SHP77 (cell line): ENCODE data around the gene MYCT1.

ENCODE experiments used
- DNase-seq, 2 experiments: peaks; one replicate each; lab custom pipeline; 2025; lab: John Stamatoyannopoulos, UW

Gene MYCT1

GRCh38 chr6:152723398-152723797, 25.7 kb downstream of the MYCT1 start:
- DNase-seq: no peak

- no peak for DNase-seq
Observed at GRCh38 chr6:152726313-152726712, 28.6 kb downstream of the MYCT1 start.

- DNase-seq: peak in 1 of 2 experiments; percentile 12
Observed at GRCh38 chr6:152727507-152727906, 29.8 kb downstream of the MYCT1 start.

GRCh38 chr6:152734630-152735029, 36.9 kb downstream of the MYCT1 start:
- no peak for DNase-seq

GRCh38 chr6:152736687-152737273, 39.1 kb downstream of the MYCT1 start:
- DNase-seq: no peak

- DNase-seq: no peak
Observed at GRCh38 chr6:152745509-152746171, 47.9 kb downstream of the MYCT1 start.

GRCh38 chr6:152746172-152746553, 48.5 kb downstream of the MYCT1 start:
- DNase-seq: no peak

GRCh38 chr6:152748843-152749242, 51.1 kb downstream of the MYCT1 start:
- DNase-seq: no peak

GRCh38 chr6:152749336-152749735, 51.6 kb downstream of the MYCT1 start:
- no peak for DNase-seq

- DNase-seq: no peak
Observed at GRCh38 chr6:152750694-152751093, 53.0 kb downstream of the MYCT1 start, which contains the start of gene VIP. TSS of gene VIP (plus strand) at chr6:152750797. CDS start at chr6:152752178, 1,381 bp downstream.

GRCh38 chr6:152765331-152765730, 67.6 kb downstream of the MYCT1 start:
- DNase-seq: no peak

- DNase-seq: no peak
Observed at GRCh38 chr6:152769159-152769558, 71.5 kb downstream of the MYCT1 start.

- no peak for DNase-seq
Observed at GRCh38 chr6:152769993-152770392, 72.3 kb downstream of the MYCT1 start.

GRCh38 chr6:152771061-152771687, 73.5 kb downstream of the MYCT1 start:
- DNase-seq: no peak
